SIG-M5 (cell line): ENCODE data around the gene BRD3.
A peak's percentile ranks its signal among the peaks of the same experiment; 100 is the strongest.
"Not testable (repeated sequence)": the region's sequence is repeated elsewhere in the genome, so short reads cannot be mapped to it uniquely, and the experiment has no call there.

ENCODE experiments used
- DNase-seq: peaks from one replicate; lab custom pipeline; 2025; lab: John Stamatoyannopoulos, UW

BRD3 gene

DNA sequence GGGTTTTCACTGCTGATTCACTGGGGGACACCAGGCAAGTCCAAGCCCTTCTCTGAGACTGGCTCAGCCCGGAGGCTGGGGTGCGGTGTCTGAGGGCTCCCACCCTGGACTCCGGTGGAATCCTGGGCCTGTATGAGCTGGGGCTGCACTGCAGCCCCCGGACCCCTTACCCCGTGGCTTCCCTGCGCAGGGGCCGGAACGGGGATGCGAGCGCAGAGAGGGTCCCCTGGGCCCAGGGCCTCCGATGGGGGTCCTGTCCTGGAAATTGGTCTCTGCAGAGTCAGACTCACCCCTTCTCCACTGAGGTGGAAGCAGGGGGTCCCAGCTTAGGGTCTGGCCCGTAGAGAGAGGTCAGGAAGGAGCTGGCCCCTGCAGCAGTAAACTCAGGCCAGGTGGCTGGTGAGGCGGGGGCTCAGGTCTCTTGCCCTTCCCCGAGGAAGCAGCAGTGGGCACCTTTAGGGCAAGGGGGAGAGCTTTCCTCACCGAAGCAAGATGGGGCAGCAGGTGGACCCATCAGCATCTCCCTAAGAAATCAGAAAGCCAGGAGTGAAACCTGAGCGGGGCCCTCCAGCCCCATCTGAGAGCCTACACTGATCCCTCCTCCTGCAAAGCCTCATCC lies 74.1 kb downstream of the BRD3 start:
- DNase-seq: no peak

DNA sequence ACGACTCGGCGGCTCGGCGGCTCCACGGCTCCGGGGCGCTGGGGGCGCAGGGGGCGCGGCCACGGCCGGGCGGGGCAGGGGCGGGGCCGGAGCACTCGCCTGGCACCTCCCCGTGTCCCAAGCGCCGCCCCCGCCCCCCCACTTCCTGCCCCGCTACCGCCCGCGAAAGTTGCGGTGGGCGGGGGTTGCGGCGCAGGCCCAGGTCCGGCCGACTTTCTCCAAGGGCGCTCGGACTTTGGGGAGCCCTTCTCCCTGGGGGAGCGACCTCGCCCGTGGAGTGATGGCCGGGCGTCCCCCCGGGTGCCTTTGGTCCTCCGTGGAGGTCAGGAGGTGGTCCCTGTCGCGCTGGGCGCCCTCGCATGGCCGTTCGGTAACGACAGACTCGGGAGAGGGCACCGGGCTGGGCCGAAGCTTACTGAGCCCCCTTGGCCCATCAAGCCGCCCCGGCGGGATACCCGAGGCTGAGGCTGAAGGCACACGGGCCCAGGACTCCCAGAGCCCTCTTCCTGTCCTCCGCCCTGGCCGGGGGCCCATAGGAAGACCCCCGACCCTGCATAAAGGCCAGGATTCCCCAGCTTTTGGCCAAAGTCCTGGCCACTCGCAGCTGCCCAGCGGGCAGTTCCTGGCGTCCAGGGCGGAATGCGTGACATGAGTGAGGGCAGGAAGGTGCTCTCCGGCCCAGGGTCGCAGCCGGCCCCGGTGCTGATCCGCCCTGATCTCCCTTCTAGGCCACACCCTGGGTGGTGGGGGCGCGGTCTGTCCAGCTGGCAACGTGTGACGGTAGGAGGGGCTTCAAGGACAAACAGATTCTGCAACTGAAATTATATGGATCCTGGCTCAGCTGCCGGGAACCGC lies 74.8 kb downstream of the BRD3 start:
- DNase-seq: no peak

DNA sequence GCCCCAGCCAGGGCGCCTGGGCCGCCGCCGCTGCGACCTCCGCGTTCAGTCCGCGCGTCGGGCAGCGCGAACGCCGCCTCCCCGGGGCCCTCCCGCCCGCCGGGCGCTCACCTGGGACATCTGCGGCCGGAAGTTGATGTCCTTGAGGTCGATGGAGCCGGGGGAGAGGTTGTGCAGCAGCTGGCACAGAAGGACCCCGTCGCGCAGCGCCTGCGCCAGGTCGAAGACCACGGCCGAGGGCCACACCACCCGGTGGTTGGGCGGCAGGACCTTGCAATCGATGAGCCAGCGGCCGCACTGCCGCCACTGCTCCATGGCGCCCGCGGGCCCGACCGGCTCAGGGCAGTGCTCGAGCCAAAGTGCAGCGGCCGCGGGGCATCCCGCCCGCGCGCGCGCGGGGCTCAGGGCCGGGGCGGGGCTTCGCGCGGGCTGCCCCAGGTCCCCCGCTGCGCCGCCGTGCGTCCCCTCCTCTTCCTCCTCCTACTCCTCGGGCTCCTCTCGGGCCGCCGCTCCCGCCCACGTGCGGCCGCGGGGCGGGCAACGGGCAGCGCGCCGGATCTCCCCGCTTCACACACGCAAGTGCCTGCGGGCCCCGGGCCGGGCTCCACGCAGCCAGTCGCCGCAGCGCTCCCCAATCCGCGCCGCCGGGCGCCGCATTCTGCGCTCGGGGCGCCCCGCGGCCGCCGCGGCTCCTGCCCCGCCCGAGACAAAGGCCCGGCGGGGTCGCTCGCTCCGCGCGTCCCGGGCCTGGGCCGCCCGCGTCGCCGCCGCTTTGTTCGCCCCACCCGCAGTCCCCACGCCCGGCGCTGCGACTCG lies 75.7 kb downstream of the BRD3 start, which contains the start of gene VAV2:
TSS of gene VAV2 (minus strand) at position 361 of the 816 bp plus-strand sequence. CDS start at position 315, 46 bp downstream.
- DNase-seq: peak; percentile 1

DNA sequence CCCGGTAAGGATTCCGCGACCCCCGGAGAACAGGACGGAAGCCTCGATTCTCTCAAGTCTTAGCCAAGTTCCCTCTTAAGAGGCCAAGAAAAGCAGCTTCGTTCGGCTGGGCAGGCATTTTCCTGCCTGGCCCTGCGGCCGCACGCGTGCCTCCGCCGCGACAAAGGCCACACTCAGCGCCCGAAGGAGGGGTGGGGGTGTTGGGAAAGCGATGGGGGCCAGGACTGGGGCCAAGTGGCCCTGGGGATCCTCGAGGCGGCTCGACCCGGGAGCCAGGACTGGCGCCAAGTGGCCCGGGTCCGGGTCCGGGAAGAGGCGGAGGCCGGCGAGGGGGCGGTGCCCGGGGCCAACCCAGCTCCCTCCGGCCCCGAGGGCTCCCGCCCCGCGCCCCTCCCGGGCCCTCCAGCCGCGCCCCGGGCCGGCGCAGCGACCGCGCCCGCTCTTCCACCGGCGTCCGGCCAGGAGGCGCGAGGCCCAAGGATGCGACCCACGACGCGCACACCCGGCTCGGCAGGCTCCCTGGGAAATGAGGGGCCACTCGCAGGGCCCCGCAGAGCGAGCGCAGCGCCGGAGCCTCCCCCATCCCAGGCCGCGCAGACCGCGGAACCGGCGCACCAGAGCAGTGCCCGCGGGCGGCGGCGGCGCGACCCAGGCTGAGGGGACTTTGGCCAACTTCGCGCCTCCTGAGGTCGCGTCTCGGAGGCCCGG lies 76.5 kb downstream of the BRD3 start:
- no peak for DNase-seq

DNA sequence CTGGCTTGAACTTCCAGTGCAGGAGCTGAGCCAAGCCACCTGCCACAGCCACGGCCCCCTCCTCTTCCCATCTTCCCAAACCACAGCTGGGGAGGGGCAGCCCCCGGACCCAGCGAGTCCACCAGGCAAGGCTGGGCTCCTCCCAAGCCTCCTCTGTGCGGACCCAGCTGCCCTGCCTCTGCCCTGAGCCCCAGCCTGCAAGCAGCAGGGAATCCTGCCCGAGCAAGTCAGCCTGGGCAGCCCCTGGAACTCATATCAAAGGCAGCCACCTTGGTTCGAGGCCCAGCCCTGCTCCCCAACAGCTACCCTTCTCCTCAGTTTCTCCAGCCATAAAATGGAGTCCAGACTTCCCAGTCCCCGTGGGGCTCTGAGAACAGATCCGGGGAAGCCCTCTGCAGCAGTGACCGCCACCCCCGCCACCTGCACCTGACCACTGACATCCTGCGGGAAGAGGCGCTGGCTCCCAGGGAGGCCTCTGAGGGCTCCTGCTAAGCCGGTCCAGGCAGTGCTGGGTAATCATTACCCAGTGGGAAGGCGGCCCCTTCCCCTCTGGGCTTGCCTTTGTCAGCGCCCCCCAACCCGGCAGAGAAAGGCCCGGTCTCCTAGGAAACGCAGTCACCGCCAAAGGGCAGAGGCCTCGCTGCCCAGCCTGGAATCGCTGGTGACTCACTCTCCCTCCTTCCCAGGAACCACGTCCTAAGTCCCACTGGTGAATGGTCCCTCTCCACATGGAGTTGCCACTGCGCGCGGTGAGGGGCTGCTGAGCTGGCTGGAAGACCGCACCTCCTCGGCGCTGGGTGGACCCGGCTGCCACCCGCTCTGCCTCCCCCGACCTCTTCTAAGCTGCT lies 77.2 kb downstream of the BRD3 start:
- no peak for DNase-seq

DNA sequence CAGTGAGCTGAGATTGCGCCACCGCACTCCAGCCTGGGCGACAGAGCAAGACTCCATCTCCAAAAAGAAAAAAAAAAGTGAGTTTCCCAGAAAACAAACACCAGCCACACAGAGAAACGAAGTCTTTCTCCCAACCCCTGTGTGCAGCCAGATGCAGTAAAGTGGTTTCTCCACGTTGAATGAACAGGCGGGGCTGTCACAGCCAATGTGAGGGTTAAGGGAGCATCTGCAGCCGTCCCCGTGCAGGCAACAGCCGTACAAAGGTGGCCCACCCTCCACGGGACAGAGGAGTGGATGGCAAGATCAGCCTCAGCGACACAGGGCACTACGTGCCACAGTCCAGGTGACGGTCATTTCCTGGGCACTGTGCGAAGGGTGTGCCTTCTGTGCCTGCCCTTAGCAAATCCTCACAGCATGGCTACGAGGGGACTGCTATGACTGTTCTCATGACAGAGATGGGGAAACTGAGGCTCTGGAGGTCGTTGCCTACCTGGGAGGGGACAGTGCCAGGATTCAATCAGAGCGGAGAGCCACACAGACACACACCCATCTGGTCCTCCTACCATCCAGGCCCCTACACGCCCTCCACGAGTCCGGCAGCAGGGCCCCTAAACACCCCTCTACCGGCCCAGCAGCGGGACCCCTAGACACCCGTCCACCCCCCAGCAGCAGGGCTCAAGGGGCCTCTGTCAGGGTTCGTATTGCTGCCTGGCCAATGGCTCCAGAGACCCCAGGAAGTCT lies 78.0 kb downstream of the BRD3 start:
- no peak for DNase-seq

DNA sequence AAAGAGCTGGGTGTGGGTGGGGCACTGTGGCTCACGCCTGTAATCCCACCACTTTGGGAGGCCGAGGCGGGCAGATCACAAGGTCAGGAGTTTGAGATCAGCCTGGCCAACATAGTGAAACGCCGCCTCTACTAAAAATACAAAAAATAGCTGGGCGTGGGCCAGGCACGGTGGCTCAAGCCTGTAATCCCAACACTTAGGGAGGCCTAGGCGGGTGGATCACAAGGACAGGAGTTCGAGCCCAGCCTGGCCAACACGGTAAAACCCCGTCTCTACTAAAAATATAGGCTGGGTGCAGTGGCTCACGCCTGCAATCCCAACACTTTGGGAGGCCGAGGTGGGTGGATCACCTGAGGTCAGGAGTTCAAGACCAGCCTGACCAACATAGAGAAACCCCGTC lies 79.1 kb downstream of the BRD3 start:
- not testable (repeated sequence) for DNase-seq

DNA sequence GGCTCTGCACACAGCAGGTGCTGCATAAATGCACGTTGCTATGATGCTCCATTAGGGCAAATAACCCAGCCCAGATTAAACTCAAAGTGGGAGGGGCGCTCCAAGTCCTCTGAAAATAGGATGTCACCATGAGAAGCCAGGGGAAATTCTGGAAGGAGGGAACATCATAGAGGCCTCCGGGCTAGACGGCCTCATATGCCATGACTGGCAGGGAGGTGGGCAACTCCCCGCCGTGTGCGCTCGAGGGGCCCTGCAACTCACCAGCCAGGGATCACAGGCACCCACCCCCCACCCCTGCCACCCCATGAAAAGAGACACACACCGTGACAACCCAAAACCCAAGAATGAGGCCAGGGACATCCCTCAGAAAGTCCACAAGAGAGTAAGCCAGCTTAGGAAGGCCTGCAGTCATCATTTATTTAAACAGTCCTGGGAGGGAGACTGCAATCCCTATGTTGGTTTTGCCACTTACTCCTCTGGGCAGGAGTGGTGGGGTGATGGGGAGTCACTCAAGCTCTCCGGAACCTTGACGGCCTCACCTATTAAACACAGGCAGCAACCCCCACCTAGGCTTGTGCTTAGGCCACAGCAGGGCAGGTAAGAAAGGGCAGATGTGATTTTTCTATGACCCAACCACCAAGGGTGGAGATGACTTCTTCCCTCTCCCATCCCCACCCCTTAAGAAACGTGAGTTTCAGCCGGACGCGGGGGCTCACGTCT lies 79.7 kb downstream of the BRD3 start:
- DNase-seq: no peak

DNA sequence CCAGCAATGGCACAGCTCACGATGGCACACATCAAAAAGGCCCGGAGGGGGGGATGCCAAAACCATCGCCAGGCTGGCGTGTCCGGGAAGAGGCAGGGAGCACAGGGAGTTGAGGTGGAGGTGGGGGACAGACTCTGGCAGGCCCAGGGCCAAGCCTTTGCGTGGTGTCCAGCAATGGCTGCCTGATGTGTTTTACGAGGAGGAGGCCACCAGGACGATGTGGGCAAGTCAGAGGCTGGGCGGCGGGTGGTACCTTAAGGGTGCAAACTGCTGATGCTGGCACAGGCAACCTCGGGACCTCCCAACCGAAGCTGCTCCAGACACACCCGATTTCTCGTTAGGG lies 80.4 kb downstream of the BRD3 start:
- DNase-seq: no peak

DNA sequence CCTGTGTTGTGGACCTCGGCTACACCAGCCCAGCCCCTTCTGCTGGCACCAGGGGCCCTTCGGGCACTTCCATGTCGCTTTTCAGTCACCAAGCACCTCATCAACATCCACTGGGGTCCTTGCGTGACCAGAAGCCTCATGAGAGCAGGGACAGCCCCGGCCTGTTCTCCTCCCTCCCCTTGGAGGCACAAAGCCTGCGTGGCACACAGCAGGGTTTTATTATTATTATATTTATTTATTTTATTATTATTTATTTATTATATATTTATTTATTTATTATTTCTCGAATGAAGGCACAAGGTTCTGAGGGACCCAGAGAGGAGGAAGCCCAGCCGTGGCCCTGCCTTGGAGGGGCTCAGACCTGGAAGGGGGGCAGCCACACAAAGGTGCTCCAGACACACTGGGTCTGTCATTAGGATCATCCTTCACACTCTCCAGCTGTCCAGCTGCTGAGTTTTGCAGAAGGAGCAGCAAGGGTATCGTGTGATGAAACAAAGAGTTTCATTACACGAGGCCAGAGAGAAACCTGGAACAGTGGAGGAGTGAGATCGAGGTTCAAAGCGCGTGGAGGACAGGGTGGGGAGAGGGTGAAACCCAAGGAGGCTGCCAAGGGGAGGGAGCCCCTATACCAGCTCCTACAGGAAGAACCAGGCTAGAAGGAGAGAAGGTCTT lies 80.9 kb downstream of the BRD3 start:
- DNase-seq: no peak

DNA sequence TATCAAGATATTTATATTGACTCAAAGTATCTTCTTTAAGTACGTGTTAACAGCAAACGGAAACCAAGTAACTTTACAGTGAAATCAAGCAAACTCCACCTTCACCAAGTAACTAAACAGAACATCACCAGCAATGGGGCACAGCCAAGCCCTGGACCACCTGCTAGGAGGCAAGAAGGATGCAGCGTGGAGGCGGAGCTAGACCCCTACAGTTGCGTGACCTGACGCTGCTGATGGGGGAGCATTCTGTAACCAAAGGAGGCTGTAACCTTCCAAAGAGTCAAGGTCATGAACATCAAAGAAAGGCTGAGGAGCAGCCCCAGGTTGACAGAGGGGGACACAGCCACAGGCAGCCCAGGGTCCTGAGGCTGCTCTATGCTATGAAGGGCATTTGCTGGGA lies 81.8 kb downstream of the BRD3 start:
- no peak for DNase-seq

DNA sequence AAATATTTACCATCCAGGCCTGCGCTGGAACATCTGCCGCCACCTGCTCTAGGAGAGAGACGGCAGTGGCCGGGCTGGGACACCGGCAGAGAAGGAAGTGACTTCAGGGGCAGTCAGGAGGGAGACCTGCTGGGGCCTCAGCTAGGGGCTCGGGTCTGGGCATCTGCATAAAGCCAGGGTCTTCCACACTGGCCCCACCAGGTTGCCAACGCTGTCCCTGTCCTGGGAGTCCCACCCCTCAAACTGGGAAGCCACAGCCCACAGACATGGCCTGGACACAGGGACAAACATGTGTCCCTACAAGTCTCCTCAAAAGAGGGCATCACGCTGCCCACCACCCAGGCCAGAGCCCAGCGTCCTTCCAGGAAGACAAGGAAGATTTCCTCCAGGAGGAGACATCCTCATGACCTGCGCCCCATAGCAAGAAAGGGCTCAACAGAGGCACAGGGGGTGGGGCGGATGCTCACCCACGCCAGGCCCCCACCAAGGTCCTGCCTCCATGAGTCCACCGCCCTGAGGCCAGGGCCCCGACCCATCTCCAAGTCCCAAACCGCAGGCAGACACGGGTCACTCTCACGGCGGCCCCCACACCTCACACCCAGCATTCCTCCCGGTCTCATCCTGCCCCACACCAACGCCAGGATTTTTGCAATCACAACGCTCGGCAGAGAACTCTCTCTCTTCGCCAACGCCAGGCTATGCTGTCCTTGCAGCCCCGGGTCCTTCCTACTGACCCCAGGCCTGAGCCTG lies 84.7 kb downstream of the BRD3 start:
- no peak for DNase-seq

DNA sequence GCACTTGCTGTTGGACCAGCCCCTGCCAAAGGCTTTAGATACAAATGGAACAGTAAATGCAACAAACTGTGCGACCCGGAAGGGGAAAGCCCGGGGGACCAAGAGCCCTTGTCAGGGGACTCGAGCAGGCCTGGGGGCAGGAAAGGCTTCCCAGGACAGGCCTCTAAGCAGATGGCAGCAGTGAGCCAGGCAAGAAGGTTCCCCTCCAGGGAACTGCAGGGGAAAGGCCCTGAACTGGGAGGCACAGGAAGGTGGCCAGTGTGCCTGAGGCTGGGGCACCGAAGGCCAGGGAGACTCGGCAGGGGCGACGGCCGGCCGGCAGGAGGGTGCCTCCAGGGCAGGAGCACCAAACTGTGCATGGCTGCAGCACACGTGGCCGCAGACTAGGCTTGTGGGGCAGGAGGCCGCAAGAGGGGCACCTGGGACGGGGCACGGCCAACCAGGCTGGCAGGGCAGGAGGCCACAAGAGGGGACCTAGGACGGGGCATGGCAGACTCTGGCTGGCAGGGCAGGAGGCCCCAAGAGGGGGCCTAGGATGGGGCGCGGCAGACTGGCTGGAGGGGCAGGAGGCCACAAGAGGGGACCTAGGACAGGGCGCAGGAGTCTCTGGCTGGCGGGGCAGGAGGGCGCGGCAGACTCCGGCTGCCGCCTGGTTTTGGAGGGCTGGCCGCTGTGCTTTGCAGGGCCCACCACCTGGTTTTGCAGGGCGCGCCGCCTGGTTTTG lies 85.7 kb downstream of the BRD3 start:
- no peak for DNase-seq

DNA sequence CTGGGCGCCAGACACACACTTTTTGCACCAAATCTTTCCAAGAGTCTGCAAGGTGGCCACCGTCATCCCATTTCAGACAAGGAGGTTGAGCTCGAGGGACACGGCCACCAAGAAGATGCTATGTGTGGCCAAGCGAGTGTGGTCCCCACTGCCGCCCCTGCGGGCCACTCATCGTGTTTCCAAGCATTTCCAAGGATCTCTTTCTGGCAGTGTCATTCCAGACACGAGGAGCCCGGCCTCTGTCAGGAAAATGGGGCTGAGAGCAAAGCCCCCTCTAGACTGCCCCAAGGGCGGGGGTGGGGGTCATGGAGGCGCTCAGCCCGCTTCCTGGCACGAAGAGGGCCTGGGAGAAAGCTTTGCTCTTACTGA lies 86.3 kb downstream of the BRD3 start:
- DNase-seq: no peak

DNA sequence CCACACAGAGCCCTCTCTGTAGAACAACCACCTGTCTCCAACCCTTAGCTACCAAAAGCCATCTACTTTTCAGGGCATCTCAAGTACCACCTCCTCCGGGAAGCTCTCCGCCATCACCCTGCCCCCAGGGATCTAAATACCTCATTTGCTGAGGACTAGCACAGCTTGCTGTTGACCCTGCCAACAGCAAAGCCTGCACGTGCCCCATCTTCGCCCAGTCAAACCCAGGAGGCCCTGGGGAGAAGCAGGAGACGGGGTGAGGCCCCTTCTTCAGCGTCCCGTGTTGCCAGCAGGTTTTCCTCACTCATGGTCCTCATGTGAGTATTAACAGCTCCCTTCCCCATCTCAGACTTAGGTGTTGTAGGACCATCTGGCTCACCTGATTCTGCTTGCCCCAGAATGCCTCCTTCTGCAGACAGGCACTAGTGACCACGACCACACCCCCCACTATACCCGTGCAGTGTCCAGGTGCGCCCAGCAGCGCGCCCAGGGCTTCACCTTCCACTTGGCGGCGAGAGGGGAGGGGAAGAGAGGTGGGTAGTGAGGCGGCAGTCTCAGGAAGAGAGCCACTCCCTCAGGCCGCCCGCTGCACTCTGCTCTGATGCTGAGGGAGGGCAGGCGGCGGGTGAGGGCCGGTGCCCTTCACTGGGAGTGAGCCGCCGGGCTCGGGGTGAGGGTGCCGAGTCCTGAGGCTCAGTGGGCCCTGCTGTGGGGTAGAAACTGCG lies 86.8 kb downstream of the BRD3 start:
- no peak for DNase-seq
